HG02798 (cell line): ENCODE results near the gene PCDH9.

Experiments
- ATAC-seq: cut with Tn5 transposase; IDR thresholded peaks from one replicate; pipeline ENCODE4 v1.9.1; 2021; ENCODE audit warnings: mild to moderate bottlenecking; ENCODE audit not compliant: unreplicated experiment, poor library complexity

Gene PCDH9

DNA sequence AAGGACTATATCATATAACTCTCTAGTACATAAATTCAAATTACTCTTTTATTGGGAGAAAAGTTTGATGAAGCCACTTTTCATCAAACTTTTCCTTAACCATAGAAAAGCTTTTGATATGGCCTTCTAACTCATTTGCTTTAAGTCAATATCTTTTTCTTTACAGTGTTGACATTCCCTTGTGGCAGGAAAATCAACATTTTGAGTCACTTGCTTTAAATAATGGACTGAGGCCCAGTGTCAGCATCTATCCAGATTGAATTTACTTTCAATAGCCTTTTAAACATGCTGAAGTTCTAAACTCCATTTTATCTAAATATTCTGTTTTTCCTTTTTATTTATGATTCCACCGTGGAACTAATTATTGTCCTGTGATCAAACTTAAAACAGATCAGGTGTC, 62.7 kb downstream of the PCDH9 start:
- no peak for ATAC-seq

DNA sequence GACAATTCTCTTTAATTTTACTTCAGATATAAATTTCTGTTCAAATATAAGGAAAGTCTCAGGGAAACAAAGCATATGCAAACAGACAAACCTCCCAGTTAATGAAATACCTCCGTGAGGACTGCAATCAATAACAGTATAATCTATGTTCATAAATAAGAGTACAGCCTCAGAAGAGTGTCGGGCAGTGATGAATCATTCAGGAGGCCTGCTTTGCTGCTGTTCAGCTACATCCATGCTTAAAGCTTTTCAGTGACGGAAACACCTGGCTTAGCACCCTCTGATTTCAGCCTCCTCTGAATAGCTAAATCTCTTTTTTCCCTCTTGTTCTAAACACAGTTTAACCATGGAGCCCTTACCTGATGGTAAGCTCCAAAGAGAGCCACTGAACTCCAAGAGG, 69.0 kb downstream of the PCDH9 start:
- ATAC-seq: no peak

DNA sequence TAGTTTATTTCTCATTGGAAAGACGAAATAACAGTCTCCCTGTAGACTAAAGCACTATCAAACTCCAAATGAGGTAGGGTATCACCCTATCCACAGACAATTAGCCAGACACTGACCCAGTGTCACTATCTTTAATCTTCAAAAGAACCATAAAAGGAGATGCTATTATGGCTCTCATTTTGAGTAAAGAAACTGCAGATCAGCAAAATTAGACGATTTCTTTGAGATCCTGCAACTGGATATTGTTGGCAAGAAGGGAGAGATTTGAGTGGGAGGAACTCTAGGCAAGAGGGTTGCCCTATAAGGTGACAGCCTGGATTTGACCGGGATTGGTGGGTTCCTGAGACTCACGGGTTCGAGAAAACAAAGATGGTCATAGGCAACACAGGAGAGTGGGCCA, 71.2 kb downstream of the PCDH9 start:
- ATAC-seq: no peak

DNA sequence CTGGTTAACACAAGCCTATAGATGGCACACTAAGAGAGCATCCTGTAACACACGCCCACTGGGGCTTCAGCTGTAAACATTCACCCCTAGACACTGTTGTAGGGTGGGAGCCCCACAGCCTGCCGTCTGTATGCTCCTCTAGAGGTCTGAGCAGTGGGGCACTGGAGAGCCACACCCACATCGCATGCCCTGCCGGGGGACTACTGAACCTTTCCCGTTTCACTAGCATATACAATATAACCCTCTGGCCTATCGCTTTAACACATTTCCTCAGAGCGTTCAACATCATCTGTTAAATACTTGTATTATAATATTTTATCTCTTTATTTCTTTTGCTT, 73.4 kb downstream of the PCDH9 start:
- ATAC-seq: no peak

DNA sequence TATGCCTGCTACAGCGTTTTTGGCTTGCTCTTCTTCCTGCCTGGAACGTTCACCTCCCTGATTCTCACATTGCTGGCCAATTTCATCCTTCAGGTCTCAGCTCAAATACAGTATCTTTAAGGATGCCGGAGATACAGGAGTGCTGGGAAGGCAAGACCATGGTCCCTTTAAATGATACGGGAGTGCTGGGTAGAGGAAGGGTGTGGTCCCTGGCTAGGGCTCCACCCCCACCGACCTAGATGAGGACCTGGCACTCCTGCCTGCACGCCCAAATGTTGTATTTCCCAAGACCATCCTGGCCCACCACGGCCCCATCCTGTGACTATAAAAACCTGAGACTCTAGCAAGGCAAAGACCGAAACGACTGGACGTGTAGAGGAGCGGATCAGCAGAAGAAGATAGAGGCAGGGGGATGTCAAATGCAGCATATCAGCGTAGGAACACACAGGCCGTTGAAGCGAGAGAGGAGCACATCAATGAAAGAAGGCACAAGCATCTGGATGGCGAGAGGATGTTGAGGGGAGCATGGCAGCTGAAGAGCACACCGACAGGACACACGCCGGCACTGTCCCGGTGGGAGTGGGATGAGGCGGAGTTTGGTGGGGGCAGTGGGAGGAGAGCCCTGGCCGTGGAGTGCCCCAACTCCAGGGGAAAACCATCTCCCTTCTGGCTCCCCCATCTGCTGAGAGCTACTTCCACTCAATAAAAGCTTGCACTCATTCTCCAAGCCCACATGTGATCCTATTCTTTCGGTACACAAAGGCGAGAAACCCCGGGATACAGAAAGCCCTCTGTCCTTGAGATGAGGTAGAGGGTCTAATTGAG, 74.0 kb downstream of the PCDH9 start:
- no peak for ATAC-seq

DNA sequence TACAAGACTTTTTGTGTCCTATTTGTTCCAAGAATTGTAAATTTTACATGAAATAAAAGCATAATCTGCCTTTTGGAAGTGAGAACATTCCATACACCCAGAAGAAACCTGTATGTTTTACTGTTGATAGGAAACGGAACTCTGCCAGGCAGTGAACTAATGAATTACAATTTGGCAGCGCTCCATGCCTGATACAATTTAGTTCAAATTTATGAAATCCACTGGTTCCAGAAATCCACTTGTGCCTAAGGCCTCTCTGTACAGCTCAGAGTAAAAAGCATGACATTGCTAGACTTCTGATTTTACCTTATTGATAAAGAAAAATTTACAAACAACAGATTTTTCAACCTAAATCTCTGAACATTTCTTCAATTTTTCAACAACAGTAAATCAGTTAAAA, 78.1 kb downstream of the PCDH9 start:
- ATAC-seq: no peak

DNA sequence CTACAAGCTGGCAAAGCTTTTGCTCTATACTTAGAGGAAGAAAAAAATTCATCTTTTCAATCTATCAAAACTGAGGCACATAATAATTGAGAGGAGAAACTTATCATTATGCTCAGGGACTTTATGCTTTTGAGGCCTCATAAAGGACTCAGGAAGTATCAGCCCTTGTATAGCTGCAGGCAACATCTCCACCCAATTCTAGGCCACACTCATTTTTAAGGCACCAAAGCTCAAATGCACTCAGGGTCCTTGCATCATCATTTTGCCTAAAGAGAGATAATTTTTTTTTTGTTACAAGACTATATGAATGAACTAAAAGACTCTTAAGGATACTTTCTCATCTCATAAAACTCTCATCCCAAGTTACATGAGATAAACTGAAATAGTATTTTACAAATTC, 78.5 kb downstream of the PCDH9 start:
- ATAC-seq: no peak

DNA sequence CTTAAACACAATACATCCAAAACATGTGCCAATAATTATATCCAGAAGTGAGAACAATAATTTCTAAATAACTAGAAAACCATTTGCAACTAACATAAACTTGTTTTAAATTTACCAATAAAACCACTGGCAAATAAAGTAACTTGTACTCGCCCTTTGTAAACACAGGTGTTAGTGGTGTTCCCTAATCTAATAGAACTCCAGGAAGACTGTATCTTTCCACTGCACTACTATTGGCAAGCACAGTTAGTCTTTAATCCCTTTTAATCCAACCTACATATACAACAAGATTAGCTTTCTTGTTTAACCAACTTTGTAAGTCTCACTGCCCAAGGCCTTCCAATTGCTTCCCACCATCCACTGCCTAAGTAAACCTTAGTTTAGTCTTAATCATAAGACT, 79.5 kb downstream of the PCDH9 start:
- ATAC-seq: no peak

DNA sequence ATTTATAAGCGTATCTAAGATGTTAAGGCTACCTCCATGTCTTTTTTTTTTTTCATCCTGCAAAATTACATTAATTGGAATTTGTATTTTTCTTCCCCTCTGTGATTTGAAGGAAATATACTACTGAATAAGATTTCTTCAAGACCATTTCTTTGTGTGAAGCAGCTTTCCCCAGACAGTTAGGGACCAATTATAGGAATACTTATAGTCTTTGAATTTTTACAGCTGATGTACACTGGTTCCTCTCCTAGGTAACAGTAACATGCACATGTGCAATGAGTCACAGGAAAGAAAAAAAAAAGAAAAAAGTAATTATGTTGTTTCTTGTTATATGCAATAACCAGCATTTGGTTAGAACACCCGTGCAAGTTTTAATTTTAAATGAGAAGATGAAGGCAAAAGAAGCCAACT, 82.0 kb downstream of the PCDH9 start:
- no peak for ATAC-seq

DNA sequence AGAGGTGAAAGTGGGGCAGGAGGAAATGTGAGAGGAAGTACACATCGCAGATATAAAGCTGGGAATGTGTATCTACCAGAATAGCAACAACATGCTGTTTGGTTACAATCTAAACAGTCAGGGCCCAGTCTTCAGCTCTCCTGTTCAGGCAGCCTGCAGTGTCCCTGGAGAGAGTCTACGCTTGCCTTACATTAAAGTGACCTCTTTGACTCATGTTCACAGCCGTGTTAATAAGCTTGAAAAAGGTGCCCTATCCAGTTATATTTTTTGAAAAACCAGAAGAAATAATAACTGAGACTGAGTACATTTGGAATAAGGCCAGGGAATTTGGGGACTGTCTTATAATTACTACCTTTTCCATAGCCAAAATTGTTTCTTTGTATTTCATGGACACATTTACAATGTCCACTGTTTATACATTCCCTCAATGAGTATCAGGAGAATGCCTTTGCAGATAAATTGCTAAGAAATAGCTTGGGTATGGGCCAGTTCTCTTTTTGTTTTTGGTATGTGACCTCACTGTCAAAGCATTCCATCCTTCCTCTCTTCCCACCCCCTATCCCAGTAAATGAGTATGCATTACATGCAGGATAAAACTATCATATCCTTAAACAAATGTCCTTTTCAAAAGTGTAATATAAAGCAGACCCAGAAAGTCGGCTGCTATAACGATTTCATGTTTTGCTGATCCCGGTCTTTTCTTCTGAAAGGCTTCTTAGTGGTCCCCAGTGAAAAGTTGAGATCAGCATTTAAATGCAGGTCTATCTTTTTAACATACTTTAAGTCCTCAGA, 82.6 kb downstream of the PCDH9 start:
- ATAC-seq: no peak

DNA sequence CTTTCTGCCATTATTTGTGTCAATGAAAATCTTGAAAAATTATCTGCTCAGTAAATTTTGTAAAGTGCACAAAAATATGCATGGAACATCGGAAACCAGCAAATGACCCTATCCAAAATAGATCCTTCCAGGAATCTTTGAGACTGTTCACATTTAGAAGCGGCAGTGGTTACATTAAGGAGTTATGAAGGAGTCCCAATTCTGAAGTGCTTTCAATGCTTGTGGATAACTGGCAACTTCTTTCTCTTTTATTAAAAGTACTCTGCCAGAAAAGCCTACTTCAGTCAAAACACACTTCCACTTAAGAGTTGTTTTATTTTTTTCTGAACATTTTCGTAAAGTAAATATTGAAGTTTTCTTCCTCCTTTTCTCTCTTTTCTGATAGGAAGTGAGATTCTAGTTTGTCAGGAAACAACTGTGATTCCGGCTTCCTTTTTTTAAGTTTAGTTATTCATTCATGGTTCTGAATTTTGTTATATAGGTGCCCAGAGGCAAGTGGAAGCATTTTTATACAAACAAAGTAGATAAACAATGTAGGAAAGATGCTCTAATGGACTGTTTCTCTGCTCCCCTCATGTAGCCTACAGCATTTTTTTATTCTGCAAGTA, 83.5 kb downstream of the PCDH9 start:
- no peak for ATAC-seq

DNA sequence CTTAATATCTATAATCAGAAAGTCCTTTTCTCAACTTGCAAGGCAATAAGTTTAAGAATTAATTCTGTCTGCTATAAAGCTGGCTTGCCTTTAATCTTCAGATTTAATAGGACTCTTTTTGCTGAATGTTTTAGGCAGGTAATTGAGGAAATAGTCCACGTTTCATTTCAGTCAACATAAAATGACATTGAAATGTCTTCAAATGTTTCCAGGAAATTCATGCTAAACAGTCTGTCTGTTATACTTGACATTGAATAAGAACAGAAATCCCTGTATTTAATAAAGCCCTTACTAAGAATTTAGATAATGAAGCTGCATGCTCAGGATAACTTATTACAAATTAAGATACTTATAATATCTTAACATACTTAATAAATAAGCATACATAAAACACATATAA, 84.2 kb downstream of the PCDH9 start:
- no peak for ATAC-seq

DNA sequence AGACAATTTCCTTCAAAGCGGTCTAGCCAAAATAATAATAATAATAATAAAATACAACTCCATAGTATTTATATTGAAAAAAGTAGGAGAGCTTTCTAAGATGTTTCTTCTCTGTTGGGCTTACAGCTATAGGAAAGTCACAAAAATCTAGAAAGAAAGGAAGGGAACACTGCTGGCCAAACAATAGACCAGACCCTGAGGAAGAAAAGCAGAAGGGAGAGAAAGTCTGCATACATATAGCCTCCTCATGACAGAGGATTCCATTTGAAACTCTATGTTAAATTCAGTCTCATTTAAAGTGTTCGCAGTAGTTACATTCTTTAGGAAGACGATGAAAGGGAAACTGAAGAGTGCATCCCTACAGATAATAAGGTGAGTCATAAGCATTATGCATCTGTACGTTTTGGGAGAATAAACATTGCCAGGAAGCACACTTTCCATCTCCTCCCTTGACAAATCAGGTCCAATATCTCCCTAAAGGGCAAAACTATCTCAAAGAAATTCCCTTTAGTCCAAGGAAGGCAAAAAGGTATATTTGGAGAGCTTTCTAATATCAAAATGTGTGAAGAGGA, 86.5 kb downstream of the PCDH9 start:
- no peak for ATAC-seq

DNA sequence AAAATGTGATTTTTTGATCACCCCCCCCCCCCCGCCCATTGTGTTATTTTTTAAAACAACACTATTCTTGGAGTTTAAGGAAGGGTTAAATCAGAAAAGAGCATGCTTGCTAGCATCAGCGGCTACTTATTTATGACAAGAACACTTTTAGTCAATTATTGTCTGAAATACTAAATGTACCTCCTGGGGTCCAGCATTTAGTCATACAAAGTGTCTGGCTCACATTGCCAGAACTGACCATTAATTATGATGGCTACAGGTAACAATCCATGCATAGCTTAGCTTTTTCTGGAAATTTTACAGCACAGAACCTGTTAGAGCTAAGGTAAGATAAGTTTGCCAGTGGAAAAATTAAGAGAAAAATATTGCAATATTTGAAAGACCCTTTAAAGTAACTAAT, 90.1 kb downstream of the PCDH9 start:
- no peak for ATAC-seq

DNA sequence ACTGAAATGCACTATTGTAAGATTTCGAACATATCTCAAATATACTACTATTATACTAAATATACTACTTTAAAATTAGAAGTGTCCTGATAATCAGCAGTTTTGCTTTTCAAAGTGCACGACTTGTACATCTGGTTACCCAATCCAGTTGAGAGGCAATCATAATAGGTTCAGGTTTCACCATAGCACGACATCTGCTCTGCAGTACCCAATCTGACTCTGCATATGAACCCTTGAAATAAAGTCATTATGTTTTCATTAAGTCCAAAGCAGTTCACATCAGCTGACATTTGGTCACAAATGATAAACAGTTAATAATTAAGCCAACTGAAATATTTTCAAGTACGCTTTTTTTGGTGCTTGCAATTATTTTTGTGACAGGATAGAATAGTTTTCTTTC, 90.6 kb downstream of the PCDH9 start:
- no peak for ATAC-seq

DNA sequence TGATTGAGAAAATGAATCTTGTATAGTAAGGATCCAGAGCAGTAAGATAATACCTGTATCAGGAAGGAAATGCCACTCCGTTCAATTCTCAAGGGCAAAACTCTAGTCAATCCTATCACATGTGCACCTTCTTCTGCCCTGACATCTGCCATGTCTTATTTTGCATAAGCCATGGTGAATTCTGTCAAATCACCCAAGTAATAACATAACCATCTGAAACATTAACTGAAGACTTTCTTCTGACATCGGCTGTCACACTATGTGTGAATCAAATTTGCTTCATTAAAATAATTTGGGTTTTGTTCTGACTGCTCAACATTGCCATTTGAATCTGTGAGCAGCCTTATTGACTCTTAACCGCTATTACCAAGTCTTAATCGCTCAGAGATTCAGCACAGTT, 91.2 kb downstream of the PCDH9 start:
- no peak for ATAC-seq

DNA sequence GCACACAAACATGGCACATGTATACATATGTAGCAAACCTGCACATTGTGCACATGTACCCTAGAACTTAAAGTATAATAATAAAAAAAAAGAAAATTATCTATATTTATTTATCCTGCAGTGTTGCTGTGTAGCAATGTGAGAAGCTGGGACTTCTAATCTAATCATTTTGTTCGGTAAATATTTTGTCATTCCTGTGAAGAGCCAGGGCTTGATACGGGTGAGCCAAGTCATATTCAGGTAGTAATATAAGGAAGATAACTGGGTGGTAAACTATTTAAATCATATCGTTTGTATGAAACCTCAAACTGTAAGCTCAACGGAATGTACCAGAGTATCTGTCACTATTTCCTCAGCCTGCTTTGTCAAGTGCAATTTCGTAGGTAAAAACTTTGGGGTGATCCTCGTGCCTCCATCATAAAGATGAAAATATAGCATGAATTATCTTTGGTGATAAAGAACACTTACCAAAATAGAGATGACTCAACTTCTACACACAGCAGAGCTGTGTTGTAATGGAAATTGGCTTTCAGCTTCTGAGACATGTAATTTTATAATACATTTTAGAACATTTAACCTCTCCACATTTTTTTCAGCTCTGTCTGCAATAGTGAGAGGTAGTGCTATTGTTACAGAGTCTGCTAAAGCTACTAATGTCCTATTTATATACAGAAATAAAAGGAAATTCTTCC, 92.9 kb downstream of the PCDH9 start:
- ATAC-seq: no peak

DNA sequence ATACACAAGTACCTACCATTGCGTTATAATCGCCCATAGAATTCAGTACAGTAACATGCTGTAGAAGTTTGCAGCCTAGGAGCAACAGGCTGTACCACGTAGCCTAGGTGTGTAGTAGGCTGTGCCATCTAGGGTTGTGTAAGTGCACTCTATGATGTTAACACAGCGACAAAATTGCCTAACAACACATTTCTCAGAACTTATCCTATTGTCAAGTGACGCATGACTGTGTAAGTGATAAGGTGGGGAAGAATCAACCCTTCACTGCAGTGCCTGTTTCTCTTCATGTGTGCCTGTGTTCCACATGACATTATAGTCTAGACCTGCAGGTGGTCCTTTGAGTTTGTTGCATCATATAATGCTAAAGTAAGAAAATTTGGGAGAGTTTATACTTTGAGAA, 94.0 kb downstream of the PCDH9 start:
- ATAC-seq: no peak

DNA sequence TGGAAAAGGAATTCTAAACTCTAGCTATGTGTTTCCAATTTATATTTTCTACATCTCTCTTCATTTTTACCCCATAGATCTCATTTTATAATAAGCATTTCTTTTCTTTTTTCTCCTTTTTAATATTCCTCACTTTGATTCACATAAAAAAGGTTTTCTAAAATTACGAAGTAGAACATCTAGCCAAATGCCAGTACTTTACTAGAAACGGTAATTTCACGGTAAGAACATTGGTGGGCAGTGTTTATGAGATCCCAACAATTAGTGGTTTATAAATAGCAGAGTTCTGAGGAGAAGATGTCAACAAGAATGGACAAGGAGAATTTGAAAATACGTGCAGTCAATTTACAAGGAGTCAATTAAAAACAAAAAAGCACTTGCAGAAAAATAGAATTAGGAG, 94.8 kb downstream of the PCDH9 start:
- ATAC-seq: no peak

DNA sequence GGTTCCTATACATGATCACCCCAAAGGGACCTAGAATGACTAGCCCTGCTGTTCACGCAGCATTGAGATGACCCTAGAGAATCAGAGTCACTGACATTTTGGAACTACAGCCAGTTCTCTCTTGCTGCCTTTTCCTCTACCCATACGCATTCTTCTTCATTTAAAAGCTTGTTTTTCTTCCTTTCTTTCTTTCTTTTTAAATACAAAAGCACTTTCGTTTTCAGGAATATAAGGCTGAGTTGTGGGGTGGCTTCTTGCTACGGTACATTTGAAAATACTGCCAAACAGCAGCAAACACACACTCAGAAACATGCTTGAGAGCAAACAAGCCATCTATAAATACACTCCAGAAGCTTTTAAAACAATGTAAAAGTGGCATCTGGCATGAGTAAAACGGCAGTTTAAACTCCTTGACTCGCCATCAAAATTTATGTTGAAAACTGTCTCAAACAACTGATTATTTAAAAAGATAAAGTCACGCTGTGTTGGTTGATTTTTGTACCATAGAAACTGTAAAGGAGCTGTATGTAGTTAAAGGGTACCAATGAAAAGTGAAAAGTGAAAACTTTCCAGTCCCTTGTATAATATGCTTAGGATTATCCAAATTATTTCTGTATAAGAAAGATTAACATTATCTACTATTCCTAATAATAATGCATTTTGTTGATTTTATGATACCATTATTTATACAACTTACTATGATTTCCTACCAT, 95.6 kb downstream of the PCDH9 start:
- peak; percentile 35 for ATAC-seq
